ENCODE measurements around the gene PLOD2. TPM values are rescaled to one million over a fixed set of nuclear protein-coding genes. Genes with fewer than 3 reads are reported as not detected.

PLOD2 gene
- total RNA-seq, 4 donors from 2014 or later = 2.0 to 6.5 (median 4.1) TPM

DNA sequence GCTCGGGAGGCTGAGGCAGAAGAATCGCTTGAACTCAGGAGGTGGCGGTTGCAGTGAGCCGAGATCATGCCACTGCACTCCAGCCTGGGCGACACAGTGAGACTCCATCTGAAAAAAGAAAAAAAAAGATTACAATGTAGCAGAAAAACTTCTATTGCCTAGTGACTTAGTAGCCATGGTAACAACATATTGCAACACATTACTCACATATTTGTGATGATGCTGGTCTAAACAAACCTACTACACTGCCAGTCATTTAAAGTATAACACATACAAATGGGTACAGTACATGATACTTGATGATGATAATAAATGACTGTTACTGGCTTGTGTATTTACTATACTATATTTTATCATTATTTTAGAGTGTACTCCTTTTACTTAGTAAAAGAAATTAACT, 125.6 kb downstream of the PLOD2 start:
- Histone ChIP-seq H3K36me3 (no peaks in the 10 kb centered on the region), H3K4me3 (no peak overlapping the region), H3K27ac (no peak overlapping the region), H3K4me1 (no peaks in the 10 kb centered on the region), H3K9me3 (peaks cover 0 to under 1% (median 0%) of the 10 kb centered on the region in 3 donors), H3K27me3 (no peaks in the 10 kb centered on the region)
- DNase-seq (no peak), ATAC-seq (no peak)
- in situ Hi-C loops (cut with MboI; ENCODE audit: low sequenced_read_pairs in 4 of 4) = no loop called here
- intact Hi-C loops (cut with DNase I; ENCODE audit: low total_unique reads) = no loop called here
- TF ChIP-seq, protein P1, sequence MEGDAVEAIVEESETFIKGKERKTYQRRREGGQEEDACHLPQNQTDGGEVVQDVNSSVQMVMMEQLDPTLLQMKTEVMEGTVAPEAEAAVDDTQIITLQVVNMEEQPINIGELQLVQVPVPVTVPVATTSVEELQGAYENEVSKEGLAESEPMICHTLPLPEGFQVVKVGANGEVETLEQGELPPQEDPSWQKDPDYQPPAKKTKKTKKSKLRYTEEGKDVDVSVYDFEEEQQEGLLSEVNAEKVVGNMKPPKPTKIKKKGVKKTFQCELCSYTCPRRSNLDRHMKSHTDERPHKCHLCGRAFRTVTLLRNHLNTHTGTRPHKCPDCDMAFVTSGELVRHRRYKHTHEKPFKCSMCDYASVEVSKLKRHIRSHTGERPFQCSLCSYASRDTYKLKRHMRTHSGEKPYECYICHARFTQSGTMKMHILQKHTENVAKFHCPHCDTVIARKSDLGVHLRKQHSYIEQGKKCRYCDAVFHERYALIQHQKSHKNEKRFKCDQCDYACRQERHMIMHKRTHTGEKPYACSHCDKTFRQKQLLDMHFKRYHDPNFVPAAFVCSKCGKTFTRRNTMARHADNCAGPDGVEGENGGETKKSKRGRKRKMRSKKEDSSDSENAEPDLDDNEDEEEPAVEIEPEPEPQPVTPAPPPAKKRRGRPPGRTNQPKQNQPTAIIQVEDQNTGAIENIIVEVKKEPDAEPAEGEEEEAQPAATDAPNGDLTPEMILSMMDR (IDR thresholded peaks at IDR 0.05 in 4 of 5, conservative IDR thresholded peaks at IDR 0.05 in 1 of 5) = no peak

DNA sequence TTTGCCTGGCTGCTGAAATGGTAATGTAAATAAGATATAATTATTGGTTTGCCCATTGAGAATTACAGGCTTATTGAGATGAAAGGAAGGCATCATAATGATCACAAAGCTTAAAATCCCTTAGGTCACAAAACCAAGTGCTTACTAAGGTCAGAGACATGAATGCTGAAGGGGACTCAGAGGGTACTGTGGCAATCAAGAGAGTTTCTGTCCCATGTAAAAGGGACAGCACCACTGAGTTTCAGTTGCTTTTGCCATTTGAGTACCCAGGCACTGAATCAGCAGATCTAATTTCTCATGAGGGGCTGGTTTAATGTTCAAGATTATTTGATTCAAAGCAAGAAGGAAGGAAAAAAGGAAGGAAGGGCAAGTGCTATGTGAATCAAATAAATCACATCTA, 127.0 kb downstream of the PLOD2 start:
- intact Hi-C loops (cut with DNase I; ENCODE audit: low total_unique reads) = no loop called here

DNA sequence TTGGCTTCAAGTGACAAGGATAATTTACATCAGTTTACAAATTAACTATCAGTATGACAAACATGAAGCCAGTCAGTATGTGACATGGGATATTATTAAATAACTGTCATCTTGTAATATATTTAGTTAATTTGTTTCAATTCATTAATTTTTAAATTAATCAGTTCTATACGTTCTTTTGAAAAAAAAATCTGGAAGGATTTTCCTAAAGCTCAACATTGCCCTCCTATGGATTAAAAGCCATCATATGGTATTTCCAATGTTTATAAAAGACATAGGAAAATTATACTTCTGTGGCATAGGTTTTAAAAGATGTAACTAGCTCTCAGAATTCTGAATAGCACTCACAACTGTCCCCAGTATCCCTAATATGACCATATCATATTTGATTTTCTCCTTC, 134.4 kb downstream of the PLOD2 start:
- intact Hi-C loops (cut with DNase I; ENCODE audit: low total_unique reads) = no loop called here
- H3K4me1 ChIP-seq = no peaks in the 10 kb centered on the region
- H3K36me3 ChIP-seq = no peaks in the 10 kb centered on the region
- in situ Hi-C loops (cut with MboI; ENCODE audit: low sequenced_read_pairs in 4 of 4) = no loop called here
- no peak for ATAC-seq
- no peak overlapping the region for H3K27ac ChIP-seq
- peaks cover 0 to 6% (median 0%) of the 10 kb centered on the region in 3 donors for H3K9me3 ChIP-seq
- DNase-seq = no peak
- H3K4me3 ChIP-seq = no peak overlapping the region
- H3K27me3 ChIP-seq = no peaks in the 10 kb centered on the region
- no peak for TF ChIP-seq POLR2A (IDR thresholded peaks at IDR 0.05)
- TF ChIP-seq, protein P1 (IDR thresholded peaks at IDR 0.05 in 4 of 5, conservative IDR thresholded peaks at IDR 0.05 in 1 of 5) = no peak

More for the DNA sequence above, 127.0 kb downstream of the PLOD2 start:
- no peaks in the 10 kb centered on the region for H3K36me3 ChIP-seq
- no peak overlapping the region for H3K27ac ChIP-seq
- in situ Hi-C loops (cut with MboI; ENCODE audit: low sequenced_read_pairs in 4 of 4) = no loop called here
- H3K9me3 ChIP-seq = peaks cover 0 to 6% (median 0%) of the 10 kb centered on the region in 3 donors
- DNase-seq (no peak), ATAC-seq (no peak)
- TF ChIP-seq, protein P1 (IDR thresholded peaks at IDR 0.05 in 4 of 5, conservative IDR thresholded peaks at IDR 0.05 in 1 of 5) = no peak
- no peak for TF ChIP-seq POLR2A (IDR thresholded peaks at IDR 0.05)
- no peak overlapping the region for H3K4me3 ChIP-seq
- H3K4me1 ChIP-seq = no peaks in the 10 kb centered on the region
- no peaks in the 10 kb centered on the region for H3K27me3 ChIP-seq

DNA sequence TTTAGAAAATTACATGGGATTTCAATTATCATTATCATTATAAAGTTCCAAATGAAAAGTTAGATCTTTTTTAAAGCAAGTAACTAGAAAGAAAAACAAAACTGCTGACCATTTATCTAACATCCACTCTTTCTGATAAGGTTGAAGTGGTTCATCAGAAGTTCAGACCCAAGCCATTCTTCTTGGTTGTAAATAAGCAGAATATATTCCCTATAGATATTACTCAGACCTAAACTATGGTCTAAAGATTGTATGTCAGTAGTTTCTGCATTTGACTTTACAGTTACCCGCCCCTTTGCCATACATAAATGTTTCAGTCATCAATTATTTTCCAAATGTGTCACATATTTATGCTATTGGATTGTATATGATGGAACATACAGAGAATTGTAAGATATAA, 136.7 kb downstream of the PLOD2 start:
- in situ Hi-C loops (cut with MboI; ENCODE audit: low sequenced_read_pairs in 4 of 4) (no loop called here), intact Hi-C loops (cut with DNase I; ENCODE audit: low total_unique reads) (no loop called here)
- DNase-seq (no peak), ATAC-seq (no peak)
- H3K27ac ChIP-seq = no peak overlapping the region
- H3K36me3 ChIP-seq = no peaks in the 10 kb centered on the region
- TF ChIP-seq, protein P1 (IDR thresholded peaks at IDR 0.05 in 4 of 5, conservative IDR thresholded peaks at IDR 0.05 in 1 of 5) = no peak
- no peak for TF ChIP-seq POLR2A (IDR thresholded peaks at IDR 0.05)
- H3K4me1 ChIP-seq = no peaks in the 10 kb centered on the region
- no peaks in the 10 kb centered on the region for H3K9me3 ChIP-seq
- H3K4me3 ChIP-seq = no peak overlapping the region
- no peaks in the 10 kb centered on the region for H3K27me3 ChIP-seq

DNA sequence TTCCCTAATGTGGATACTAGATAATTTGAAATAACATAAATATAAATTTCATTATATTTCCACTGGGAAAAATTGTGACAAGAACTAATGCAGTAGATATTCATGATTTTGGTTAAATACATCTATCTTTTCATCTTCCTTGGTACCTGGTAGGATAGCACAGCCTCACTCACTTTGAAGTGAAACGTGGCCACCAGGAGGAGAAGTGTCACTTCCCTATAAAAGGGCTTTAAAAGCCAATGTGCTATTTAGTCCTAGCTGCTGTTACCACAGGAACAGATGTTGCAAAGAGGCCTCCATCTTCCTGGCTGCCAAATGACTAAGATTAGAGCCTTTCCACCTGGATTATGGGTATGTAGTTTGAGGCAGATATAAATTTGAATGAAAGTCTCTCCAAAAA, 140.0 kb downstream of the PLOD2 start:
- in situ Hi-C loops (cut with MboI; ENCODE audit: low sequenced_read_pairs in 4 of 4) = no loop called here
- Histone ChIP-seq H3K27ac (no peak overlapping the region), H3K27me3 (no peaks in the 10 kb centered on the region), H3K4me3 (no peak overlapping the region), H3K4me1 (no peaks in the 10 kb centered on the region), H3K9me3 (no peaks in the 10 kb centered on the region), H3K36me3 (no peaks in the 10 kb centered on the region)
- no peak for TF ChIP-seq POLR2A (IDR thresholded peaks at IDR 0.05)
- TF ChIP-seq, protein P1 (IDR thresholded peaks at IDR 0.05 in 4 of 5, conservative IDR thresholded peaks at IDR 0.05 in 1 of 5) = no peak
- DNase-seq (no peak), ATAC-seq (no peak)
- intact Hi-C loops (cut with DNase I; ENCODE audit: low total_unique reads) = no loop called here

All from gastrocnemius medialis (tissue), 4 donors.